Kasumi-1 (cell line): ENCODE results near the gene SLC37A1.

ENCODE experiments used
- DNase-seq, 2 experiments: peaks; one replicate each; lab custom pipeline; 2025; lab: John Stamatoyannopoulos, UW

SLC37A1 gene

GRCh38 chr21:42576639-42577038 is 63.0 kb downstream of the SLC37A1 start:
- DNase-seq = no peak

GRCh38 chr21:42578034-42578433 is 64.4 kb downstream of the SLC37A1 start:
- no peak for DNase-seq

GRCh38 chr21:42578761-42579415 is 65.2 kb downstream of the SLC37A1 start:
- DNase-seq = no peak

DNA sequence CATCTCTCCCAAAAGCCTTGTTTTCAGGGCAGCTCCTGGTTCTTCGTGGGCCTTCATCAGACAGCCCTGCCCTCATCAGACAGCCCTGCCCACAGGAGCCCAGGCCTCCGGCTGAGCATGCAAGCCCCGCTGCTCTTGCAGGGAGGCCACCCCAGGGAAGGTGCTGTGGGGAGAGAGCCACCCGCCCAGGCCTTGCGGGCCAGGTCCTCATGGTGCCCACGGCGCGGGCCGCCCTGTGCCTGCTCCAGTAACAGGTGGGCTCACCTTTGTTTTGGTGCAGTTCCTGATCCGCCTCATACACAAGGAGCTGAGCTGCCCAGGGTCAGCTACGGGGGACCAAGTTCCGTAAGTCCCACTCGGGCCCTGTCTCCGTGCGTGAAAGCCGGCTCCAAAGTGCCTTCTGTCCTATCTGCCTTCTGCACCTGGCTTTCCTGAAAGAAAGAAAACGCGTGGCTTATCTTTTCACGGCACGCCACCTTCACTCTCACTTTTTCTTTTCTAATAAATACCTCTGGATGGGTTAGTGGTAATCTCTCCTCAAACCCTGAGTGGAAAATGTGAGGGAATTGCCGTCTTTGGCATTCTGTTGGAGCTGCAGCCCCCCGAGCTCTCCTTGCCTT is 65.9 kb downstream of the SLC37A1 start:
- DNase-seq = no peak

GRCh38 chr21:42580076-42580792 is 66.6 kb downstream of the SLC37A1 start:
- no peak for DNase-seq

- DNase-seq = no peak
These were observed 67.2 kb downstream of the SLC37A1 start for GRCh38 chr21:42580793-42581321.

DNA sequence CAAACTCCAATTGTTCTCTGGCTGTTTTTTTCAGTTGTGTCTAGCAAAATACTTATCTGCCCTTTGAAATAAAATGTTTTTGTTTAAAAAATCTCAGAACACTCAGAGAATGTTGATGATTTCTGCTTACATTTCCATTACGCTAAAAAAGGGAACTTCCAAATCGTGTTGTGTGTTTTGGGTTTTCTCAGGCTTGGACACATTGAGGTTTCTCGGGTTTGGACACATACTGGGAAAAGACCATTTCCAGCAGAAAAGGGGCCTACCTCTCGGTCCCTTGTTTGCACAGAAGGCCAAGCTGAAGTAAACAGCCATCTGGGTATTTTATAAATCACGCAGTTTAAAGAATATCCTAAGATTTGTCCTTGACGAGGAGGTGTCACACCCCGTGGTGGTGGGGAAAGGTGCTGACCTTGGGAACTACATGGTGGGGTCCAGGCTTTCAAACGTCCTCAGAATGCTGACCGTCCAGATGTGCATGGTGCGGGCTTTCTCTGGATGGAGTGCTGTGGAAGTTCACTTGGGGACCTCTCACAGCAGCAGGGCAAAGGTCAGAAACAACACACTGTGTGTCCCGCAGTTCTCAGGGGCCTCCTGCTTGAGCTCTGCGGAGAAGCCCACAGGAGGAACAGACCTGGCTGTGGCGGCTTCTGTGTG is 67.8 kb downstream of the SLC37A1 start:
- DNase-seq = no peak

GRCh38 chr21:42581993-42582786 is 68.5 kb downstream of the SLC37A1 start:
- DNase-seq = peak; percentile 37 to 61

- DNase-seq = no peak
These were observed 69.3 kb downstream of the SLC37A1 start for GRCh38 chr21:42582787-42583476.

DNA sequence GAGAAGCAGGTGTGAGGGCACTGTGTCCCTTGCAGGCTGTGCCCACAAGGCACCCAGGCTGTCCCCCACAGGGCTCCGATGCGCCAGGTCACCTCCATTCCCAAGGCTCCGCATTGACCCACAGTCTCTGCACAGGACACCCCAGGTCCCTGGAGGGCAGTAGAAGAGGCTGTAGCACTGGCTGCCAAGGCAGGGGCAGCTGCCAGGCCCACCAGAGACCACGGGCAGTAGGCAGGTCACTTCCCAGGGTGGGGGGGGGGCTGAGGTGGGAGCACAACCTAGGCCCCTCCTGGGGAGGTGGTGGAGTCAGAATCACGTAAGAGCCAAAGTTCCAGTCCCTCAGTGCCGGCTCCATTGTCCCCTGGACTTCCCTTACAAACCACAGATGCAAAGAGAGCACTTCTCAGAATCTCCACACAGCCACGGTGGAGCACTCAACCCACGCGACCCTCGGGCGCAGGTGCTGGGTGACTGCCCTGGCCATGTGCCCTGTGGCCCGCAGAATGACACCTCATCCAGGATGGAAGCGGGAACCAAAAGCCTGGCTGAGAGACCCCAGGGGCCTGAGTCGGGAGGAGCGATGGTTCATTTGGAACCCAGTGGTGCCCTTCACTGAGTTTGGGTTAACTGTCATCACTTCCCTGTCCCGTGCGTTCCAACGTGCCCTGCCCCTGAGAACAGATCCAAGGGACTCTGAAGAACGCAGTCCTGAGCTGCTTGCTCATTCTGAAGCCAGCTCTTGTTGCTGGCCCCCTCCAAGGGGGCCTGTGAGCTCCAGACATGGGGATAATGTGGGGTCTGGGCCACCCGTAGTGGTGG is 70.0 kb downstream of the SLC37A1 start:
- no peak for DNase-seq

DNA sequence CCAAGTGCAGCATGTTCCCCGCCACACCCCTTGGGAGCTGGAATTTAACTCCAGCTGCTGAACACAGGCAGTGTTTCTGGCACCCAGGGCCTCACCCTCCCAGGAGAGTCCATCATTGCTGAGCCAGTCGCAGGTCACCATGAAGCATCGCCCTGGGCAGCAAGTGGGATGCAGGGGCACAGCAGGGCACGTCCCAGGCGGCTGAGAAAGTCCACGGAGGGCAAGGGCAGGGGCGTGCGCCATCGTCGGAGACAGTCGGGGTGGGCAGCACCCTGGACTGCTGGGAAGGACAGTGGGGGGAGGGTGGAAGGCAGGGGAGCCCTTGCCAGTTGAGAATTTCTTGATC is 70.6 kb downstream of the SLC37A1 start:
- no peak for DNase-seq

DNA sequence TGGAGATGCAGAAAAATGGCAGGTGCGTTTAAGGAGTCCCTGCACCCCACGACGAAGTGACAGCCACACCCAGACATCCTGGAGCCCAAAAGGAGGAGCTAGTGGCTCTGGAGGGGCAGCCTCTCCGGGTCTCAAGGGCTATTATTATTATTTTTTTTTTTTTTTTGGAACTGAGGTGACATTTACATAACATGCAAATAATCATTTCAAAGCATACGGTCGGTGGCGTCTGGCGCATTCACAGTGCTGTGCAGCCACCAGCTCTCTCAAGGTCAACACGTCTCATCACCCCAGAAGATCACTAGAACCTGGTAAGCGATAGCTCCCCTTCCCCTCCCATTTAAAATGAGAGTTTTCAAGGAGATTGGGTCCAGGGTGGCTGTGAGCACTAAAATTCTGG is 72.2 kb downstream of the SLC37A1 start:
- no peak for DNase-seq

GRCh38 chr21:42586406-42586805 is 72.8 kb downstream of the SLC37A1 start:
- DNase-seq = no peak

GRCh38 chr21:42587036-42587435 is 73.4 kb downstream of the SLC37A1 start:
- no peak for DNase-seq

DNA sequence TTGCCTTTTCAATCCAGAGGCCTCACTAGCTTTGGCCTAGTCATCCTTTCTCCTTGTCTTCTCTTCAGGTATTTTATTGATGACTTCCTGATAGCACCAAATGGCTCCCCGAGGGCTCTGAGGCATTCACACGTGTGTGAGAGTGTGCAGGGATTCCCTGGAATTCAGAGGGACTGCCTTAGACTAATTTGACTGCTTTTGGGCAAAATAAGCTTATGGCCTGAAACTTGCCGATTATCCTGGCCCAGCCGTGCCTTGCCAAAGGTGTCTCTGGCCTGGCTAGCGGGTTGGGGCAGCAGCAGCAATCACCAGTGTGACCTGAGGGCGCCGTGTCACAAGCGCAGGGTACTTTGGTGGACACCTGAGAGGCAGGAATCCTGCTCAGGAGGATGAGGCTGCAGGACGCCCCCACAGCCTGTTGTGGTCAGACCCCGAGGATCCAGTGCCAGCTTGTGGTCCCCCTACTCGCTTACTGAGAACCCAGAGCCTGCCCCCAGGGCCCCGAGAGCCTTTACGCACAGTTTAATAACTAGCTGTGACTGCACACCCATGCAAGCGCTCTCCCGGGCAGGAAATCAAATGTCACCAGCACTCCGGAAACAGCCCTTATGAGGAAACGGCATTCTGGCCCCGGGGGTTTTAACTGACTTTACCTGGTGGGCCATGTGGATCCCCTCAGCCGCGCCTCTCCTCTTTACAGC is 76.9 kb downstream of the SLC37A1 start:
- peak; percentile 80 to 81 for DNase-seq

DNA sequence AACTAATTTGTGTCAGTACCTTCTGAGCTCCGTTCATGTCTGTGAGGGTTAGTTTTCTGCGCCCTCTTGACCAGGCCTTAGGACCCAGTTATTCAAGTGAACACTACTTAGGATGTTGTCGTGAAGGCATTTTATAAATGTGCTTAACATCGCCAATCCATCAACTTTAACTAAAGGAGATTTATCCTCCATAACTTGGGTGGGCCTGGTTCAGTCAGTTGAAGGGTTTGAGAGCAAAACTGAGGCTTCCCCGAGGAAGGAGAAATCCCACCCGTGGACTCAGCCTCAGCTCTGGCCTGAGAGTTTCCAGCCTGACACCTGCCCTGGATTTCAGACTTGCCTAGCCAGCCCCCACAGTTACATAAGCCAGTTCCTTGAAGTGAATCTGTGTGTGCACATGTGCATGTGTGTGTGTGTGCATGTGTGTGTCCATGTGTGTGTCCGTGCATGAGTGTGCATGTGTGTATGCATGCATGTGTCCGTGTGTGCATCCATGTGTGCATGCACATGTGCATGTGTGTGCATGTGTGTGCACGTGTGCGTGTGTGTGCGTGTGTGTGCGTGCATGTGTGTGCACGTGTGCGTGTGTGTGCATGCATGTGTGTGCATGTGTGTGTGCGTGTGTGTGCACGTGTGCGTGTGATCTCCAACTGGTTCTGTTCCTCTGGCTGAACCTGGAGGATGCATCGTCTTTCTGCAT is 77.7 kb downstream of the SLC37A1 start:
- no peak for DNase-seq

DNA sequence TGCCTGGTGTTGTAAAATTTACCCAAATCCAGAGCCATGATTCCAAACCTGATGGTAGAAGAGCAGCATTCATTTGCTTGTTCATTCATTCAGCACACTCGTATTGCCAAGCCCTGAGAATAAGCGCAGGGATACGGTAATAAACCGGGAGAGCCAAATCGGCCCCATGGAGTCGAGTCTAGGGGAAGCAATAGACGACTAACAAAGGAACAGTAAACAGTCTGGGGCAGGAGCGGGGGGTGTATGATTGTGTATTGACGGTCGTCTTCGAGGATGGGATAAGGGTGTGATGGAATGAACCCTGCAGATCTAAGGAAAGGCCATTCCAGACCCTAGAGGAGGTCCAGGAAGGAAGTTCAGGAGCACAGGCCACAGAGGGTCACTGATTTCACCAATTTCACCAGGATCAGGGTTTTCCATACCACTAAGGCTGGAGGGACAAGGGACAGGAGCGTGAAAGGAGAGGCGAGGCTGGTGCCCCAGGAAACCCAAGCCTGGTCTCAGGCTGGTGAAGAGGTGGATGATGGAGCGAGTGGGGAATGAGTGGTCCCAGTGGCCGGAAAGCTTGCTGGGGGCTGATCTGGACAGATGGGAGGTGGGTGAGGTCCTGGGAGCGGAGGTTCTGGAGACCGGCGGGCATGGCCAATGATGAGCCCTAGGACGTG is 78.6 kb downstream of the SLC37A1 start:
- no peak for DNase-seq

- peak; percentile 54 to 61 for DNase-seq
These were observed 79.6 kb downstream of the SLC37A1 start for GRCh38 chr21:42593007-42593814.
